Bronchial epithelial cell (primary cell): ENCODE measurements around the gene SDHAF3. TPM values are rescaled to one million over a fixed set of nuclear protein-coding genes. Genes with fewer than 3 reads are reported as not detected.
"Not testable (repeated sequence)": the region's sequence is repeated elsewhere in the genome, so short reads cannot be mapped to it uniquely, and the experiment has no call there.

ENCODE experiments used
- DNase-seq: peaks from one replicate; pipeline ENCODE4 v3.0.0-alpha.2; 2010; ENCODE audit warnings: low read depth
- FAIRE-seq: peaks from 2 replicates; lab custom pipeline; 2011; peaks lifted over from hg19 to GRCh38; lab: Jason Lieb, UNC
- H3K27me3 ChIP-seq: 2 replicates; pipeline ENCODE4 v1.5.1; 2011; ENCODE audit warnings: low read length; ENCODE audit not compliant: control insufficient read depth, insufficient read depth
- H3K36me3 ChIP-seq: 2 replicates; pipeline ENCODE4 v1.5.1; 2011; ENCODE audit warnings: low read length; ENCODE audit not compliant: control insufficient read depth, insufficient read depth
- H3K4me3 ChIP-seq: 2 replicates; pipeline ENCODE4 v1.5.1; 2011; ENCODE audit warnings: mild to moderate bottlenecking, low read depth, low read length, control low read depth
- CTCF ChIP-seq: IDR thresholded peaks from 2 replicates; pipeline ENCODE4 v1.5.1; 2011; ENCODE audit warnings: mild to moderate bottlenecking, moderate library complexity, low read length, control low read depth, inconsistent platforms; ENCODE audit not compliant: insufficient read depth, severe bottlenecking
- total RNA-seq: library from RNA; depleted of rRNA; stranded (reverse); fragments of >200 nt; gene quantifications from 2 replicates; pipeline ENCODE4 v1.2.1, GENCODE V29; 2014

SDHAF3 gene
- total RNA-seq, 1 donor from 2014 or later, result 9.5 TPM

- DNase-seq (peak; percentile 50), FAIRE-seq (no peak)
- peak; percentile 87 for TF ChIP-seq CTCF
- no peaks in the 10 kb centered on the region for H3K27me3 ChIP-seq
- peaks cover 2% of the 10 kb centered on the region for H3K36me3 ChIP-seq
- H3K4me3 ChIP-seq, result no peak overlapping the region
Measured at GRCh38 chr7:97179454-97180104, 62.1 kb downstream of the SDHAF3 start.

GRCh38 chr7:97187067-97187466 is 69.6 kb downstream of the SDHAF3 start:
- H3K27me3 ChIP-seq, result no peaks in the 10 kb centered on the region
- H3K4me3 ChIP-seq, result no peak overlapping the region
- DNase-seq (peak; percentile 43), FAIRE-seq (no peak)
- peaks cover 2% of the 10 kb centered on the region for H3K36me3 ChIP-seq
- TF ChIP-seq CTCF, result no peak

GRCh38 chr7:97196174-97196573 is 78.7 kb downstream of the SDHAF3 start:
- H3K36me3 ChIP-seq, H3K4me3 ChIP-seq, H3K27me3 ChIP-seq, DNase-seq, FAIRE-seq: not testable (repeated sequence)

- TF ChIP-seq CTCF, result no peak
- H3K36me3 ChIP-seq, result no peaks in the 10 kb centered on the region
- FAIRE-seq (no peak), DNase-seq (no peak)
- no peaks in the 10 kb centered on the region for H3K27me3 ChIP-seq
- H3K4me3 ChIP-seq, result no peak overlapping the region
Measured at GRCh38 chr7:97198596-97198995, 81.1 kb downstream of the SDHAF3 start.

- DNase-seq, result no peak
- FAIRE-seq, result no peak
- Histone ChIP-seq H3K27me3 (no peaks in the 10 kb centered on the region), H3K4me3 (no peak overlapping the region), H3K36me3 (no peaks in the 10 kb centered on the region)
- no peak for TF ChIP-seq CTCF
Measured at GRCh38 chr7:97200018-97200417, 82.5 kb downstream of the SDHAF3 start.

- FAIRE-seq (no peak), DNase-seq (no peak)
- Histone ChIP-seq H3K36me3 (no peaks in the 10 kb centered on the region), H3K27me3 (no peaks in the 10 kb centered on the region), H3K4me3 (no peak overlapping the region)
- no peak for TF ChIP-seq CTCF
Measured at GRCh38 chr7:97203957-97204356, 86.5 kb downstream of the SDHAF3 start.
